Measurements from ENCODE around the gene TLE4. TPM values are rescaled to one million over a fixed set of nuclear protein-coding genes. Genes with fewer than 3 reads are reported as not detected.

TLE4 gene
- polyA plus RNA-seq, 1 experiment = 154 TPM

GRCh38 chr9:79736051-79736450 lies 164.3 kb downstream of the TLE4 start:
- CTCF ChIA-PET = no interaction called here
- DNase-seq (ENCODE audit: low read depth) = no peak
- POLR2A ChIA-PET = interaction anchor here (0.6 kb wide), 1 partner anchor 41 kb away, joined by 3 read pairs; no protein-coding TSS in a partner anchor
- no peaks in the 10 kb centered on the region for H3K36me3 ChIP-seq (ENCODE audit: control insufficient read depth, insufficient read depth, low read length)
- H3K27me3 ChIP-seq (ENCODE audit: control insufficient read depth, insufficient read depth, low read length) = no peaks in the 10 kb centered on the region
- H3K4me3 ChIP-seq (ENCODE audit: low read depth, low read length) = no peak overlapping the region
- TF ChIP-seq CTCF (IDR thresholded peaks at IDR 0.05; ENCODE audit: insufficient read depth, low read depth, low read length) = no peak

GRCh38 chr9:79741381-79741780 lies 169.6 kb downstream of the TLE4 start:
- no peaks in the 10 kb centered on the region for H3K36me3 ChIP-seq (ENCODE audit: control insufficient read depth, insufficient read depth, low read length)
- H3K27me3 ChIP-seq (ENCODE audit: control insufficient read depth, insufficient read depth, low read length) = peaks cover 3% of the 10 kb centered on the region; the same call in 1 of the 2 replicates
- no peak for DNase-seq (ENCODE audit: low read depth)
- POLR2A ChIA-PET = no interaction called here
- no peak overlapping the region for H3K4me3 ChIP-seq (ENCODE audit: low read depth, low read length)
- CTCF ChIA-PET = no interaction called here
- no peak for TF ChIP-seq CTCF (IDR thresholded peaks at IDR 0.05; ENCODE audit: insufficient read depth, low read depth, low read length)

- no peak for DNase-seq (ENCODE audit: low read depth)
- POLR2A ChIA-PET = no interaction called here
- H3K4me3 ChIP-seq (ENCODE audit: low read depth, low read length) = no peak overlapping the region
- no peaks in the 10 kb centered on the region for H3K36me3 ChIP-seq (ENCODE audit: control insufficient read depth, insufficient read depth, low read length)
- CTCF ChIA-PET = no interaction called here
- H3K27me3 ChIP-seq (ENCODE audit: control insufficient read depth, insufficient read depth, low read length) = peaks cover 3% of the 10 kb centered on the region; the same call in 1 of the 2 replicates
- no peak for TF ChIP-seq CTCF (IDR thresholded peaks at IDR 0.05; ENCODE audit: insufficient read depth, low read depth, low read length)
These were observed 170.5 kb downstream of the TLE4 start for GRCh38 chr9:79742110-79742721.

- ChIA-PET CTCF (interaction anchor here (1.4 kb wide), 1 partner anchor 12 kb away, joined by 5 read pairs; no protein-coding TSS in a partner anchor), POLR2A (no interaction called here)
- H3K27me3 ChIP-seq (ENCODE audit: control insufficient read depth, insufficient read depth, low read length) = peaks cover 3% of the 10 kb centered on the region; the same call in 1 of the 2 replicates
These were observed 172.8 kb downstream of the TLE4 start for GRCh38 chr9:79744521-79744920.

More at GRCh38 chr9:79744521-79744920, 172.8 kb downstream of the TLE4 start:
- no peak for TF ChIP-seq CTCF (IDR thresholded peaks at IDR 0.05; ENCODE audit: insufficient read depth, low read depth, low read length)
- H3K36me3 ChIP-seq (ENCODE audit: control insufficient read depth, insufficient read depth, low read length) = no peaks in the 10 kb centered on the region
- no peak overlapping the region for H3K4me3 ChIP-seq (ENCODE audit: low read depth, low read length)
- no peak for DNase-seq (ENCODE audit: low read depth)
